ENCODE data around the gene GALNT5. TPM values are rescaled to one million over a fixed set of nuclear protein-coding genes. Genes with fewer than 3 reads are reported as not detected.
A peak's percentile ranks its signal among the peaks of the same experiment; 100 is the strongest.

The GALNT5 gene
- total and polyA plus RNA-seq, 10 of the 15 experiments (the other 5 are each of a cell fraction or from before 2014, with no cell fraction given) = under 0.01 to 0.25 (median 0.03) TPM; not detected in 4

DNA sequence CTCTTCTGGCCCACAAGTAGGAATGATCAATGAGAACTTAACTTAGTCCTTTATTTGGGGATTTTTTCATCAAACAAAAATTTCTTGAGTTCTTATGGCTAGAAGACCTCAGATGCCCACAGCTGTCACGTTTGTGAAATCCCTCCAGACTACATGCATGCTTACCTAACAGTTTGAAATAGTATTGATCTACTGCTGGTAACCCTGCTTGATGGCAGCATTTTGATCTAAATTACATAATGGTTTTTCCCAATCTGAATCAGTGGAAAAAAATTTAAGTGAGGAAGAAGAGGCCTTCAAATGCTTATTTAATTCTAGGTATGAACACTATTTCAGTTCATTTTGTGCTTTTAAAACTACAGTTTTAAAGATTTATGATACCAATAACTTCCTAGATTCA lies 54.2 kb downstream of the GALNT5 start (continued):
- no peak for TF ChIP-seq EZH2 (IDR thresholded peaks at IDR 0.05; ENCODE audit: borderline replicate concordance, control insufficient read depth, low read depth, low read length)
- no peak for TF ChIP-seq MTA3 (IDR thresholded peaks at IDR 0.05; ENCODE audit: borderline replicate concordance, low read length)
- no peak for TF ChIP-seq NR2C2 (IDR thresholded peaks at IDR 0.05; ENCODE audit: borderline replicate concordance, control insufficient read depth, insufficient read length, low read depth)

DNA sequence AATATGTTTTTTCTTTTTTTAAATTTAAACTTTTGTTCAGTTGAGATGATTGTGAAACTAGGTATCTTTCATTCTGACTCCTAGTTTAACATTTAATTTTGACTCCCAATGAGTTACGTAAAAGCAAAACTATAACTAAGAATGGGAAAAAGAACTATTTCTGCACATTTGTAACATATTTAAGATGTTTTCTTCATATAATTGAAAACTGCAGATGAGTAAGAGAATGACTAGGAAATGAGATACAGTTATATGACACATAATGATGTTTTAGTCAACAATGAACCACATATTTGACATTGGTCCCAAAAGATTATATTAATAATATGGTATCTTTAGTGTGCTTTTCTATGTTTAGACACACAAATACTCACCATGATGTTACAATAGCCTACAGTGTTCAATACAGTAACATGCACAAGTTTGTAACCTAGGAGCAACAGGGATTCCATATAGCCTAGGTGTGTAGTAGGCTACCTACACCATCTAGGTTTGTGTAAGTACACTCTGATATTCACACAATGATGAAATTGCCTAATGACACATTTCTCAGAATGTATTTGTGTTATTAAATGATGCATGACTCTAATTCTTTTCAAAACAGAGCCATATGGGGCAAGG lies 55.5 kb downstream of the GALNT5 start:
- in situ Hi-C loops (cut with MboI) = no loop called here
- Histone ChIP-seq H3K4me1 (ENCODE audit: control insufficient read depth, insufficient read depth, low read length) (no peaks in the 10 kb centered on the region), H3K79me2 (ENCODE audit: control insufficient read depth, insufficient read depth, low read length) (no peaks in the 10 kb centered on the region), H3K36me3 (ENCODE audit: control insufficient read depth in 2 of 2, insufficient read depth in 2 of 2, low read length in 1 of 2) (no peaks in the 10 kb centered on the region), H3K9ac (ENCODE audit: control insufficient read depth, insufficient read depth, low read length) (no peak overlapping the region), H2AFZ (ENCODE audit: control insufficient read depth, low read depth, low read length) (no peak overlapping the region), H3K9me3 (replicated peaks; ENCODE audit: control insufficient read depth, insufficient read depth, low read length) (no peaks in the 10 kb centered on the region), H3K4me3 (no peak overlapping the region), H3K27ac (ENCODE audit: control insufficient read depth, insufficient read depth) (no peak overlapping the region), H4K20me1 (ENCODE audit: control insufficient read depth, insufficient read depth) (no peaks in the 10 kb centered on the region), H3K4me2 (ENCODE audit: control insufficient read depth, insufficient read depth) (no peak overlapping the region), H3K27me3 (replicated peaks in 1 of 2; ENCODE audit: control insufficient read depth in 2 of 2, insufficient read depth in 2 of 2, low read length in 1 of 2) (no peaks in the 10 kb centered on the region)
- POLR2A ChIA-PET = no interaction called here
- intact Hi-C loops (cut with micrococcal nuclease; ENCODE audit: unreplicated experiment) = no loop called here
- WGBS (ENCODE audit: insufficient coverage, insufficient replicate concordance, low lambda C conversion rate, missing lambda C conversion rate) = 0% methylated on average over 1 of the region's 1 CpG
- BruUV-seq (replicated peaks) = no TSS peak
- FAIRE-seq (no peak), DNase-seq (ENCODE audit: low read depth, low spot score) (no peak), ATAC-seq (peak; percentile 68)
- CTCF ChIA-PET = interaction anchor here (1.0 to 4.9 kb wide), 3 partner anchors 10 to 272 kb away, joined by 3 to 59 read pairs (median 49); partner anchors contain the start of gene ERMN
- SMC1A ChIA-PET (ENCODE audit: uncharacterized antibody, unreplicated experiment) = interaction anchor here (1.9 to 3.1 kb wide), 2 partner anchors 13 to 15 kb away, joined by 4 to 8 read pairs; partner anchors contain the start of gene ERMN
- RAD21 ChIA-PET (ENCODE audit: unreplicated experiment) = interaction anchor here (1.4 to 1.6 kb wide), 2 partner anchors 8 to 10 kb away, joined by 3 to 6 read pairs; no protein-coding TSS in a partner anchor
- peak; percentile 35; the same call in 1 of the 2 replicates for TF ChIP-seq ZBED1 (IDR thresholded peaks at IDR 0.05; ENCODE audit: borderline replicate concordance)
- peak; percentile 71; the same call in 1 of the 2 replicates for TF ChIP-seq GABPA (IDR thresholded peaks at IDR 0.05; ENCODE audit: low read depth)
- no peak for TF ChIP-seq ZNF384 (IDR thresholded peaks at IDR 0.05; ENCODE audit: borderline replicate concordance, low read depth, low read length)
- peak; percentile 66; the same call in 1 of the 2 replicates for TF ChIP-seq RUNX3 (IDR thresholded peaks at IDR 0.05; ENCODE audit: low read length)
- TF ChIP-seq MEF2A (IDR thresholded peaks at IDR 0.05; ENCODE audit: insufficient read depth, low read depth, low read length) = peak; percentile 62; the same call in 1 of the 2 replicates
- TF ChIP-seq EZH2 (IDR thresholded peaks at IDR 0.05; ENCODE audit: borderline replicate concordance, control insufficient read depth, low read depth, low read length) = no peak
- TF ChIP-seq NFIC (IDR thresholded peaks at IDR 0.05; ENCODE audit: low read depth, low read length) = peak; percentile 98
- no peak for TF ChIP-seq KLF5 (IDR thresholded peaks at IDR 0.05; ENCODE audit: partially characterized antibody)
- TF ChIP-seq HDAC2 (IDR thresholded peaks at IDR 0.05) = no peak
- TF ChIP-seq, protein P1, sequence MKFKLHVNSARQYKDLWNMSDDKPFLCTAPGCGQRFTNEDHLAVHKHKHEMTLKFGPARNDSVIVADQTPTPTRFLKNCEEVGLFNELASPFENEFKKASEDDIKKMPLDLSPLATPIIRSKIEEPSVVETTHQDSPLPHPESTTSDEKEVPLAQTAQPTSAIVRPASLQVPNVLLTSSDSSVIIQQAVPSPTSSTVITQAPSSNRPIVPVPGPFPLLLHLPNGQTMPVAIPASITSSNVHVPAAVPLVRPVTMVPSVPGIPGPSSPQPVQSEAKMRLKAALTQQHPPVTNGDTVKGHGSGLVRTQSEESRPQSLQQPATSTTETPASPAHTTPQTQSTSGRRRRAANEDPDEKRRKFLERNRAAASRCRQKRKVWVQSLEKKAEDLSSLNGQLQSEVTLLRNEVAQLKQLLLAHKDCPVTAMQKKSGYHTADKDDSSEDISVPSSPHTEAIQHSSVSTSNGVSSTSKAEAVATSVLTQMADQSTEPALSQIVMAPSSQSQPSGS (IDR thresholded peaks at IDR 0.05; ENCODE audit: low read length) = peak; percentile 72
- no peak for TF ChIP-seq EED (IDR thresholded peaks at IDR 0.05; ENCODE audit: low read depth)
- no peak for TF ChIP-seq FOS (IDR thresholded peaks at IDR 0.05; ENCODE audit: borderline replicate concordance, extremely low read depth, insufficient read length)
- no peak for TF ChIP-seq TARDBP (IDR thresholded peaks at IDR 0.05; ENCODE audit: borderline replicate concordance)
- TF ChIP-seq KAT2A (conservative IDR thresholded peaks at IDR 0.05; ENCODE audit: control insufficient read depth, low read depth, low read length) = no peak
- TF ChIP-seq BCL11A (IDR thresholded peaks at IDR 0.05; ENCODE audit: low read depth, low read length) = no peak
- no peak for TF ChIP-seq POLR2AphosphoS2 (IDR thresholded peaks at IDR 0.05; ENCODE audit: low read depth, low read length)
- no peak for TF ChIP-seq CBX3 (IDR thresholded peaks at IDR 0.05; ENCODE audit: borderline replicate concordance, low read depth)
- no peak for TF ChIP-seq ZNF274 (IDR thresholded peaks at IDR 0.05; ENCODE audit: insufficient read depth, insufficient read length)
- 0 out of 4 replicates have a peak, but pooled peaks of 1 of the 2 experiments have one; percentile 35 for TF ChIP-seq IKZF2 (IDR thresholded peaks at IDR 0.05)
- TF ChIP-seq SMAD1 (IDR thresholded peaks at IDR 0.05; ENCODE audit: low read depth, partially characterized antibody) = no peak
- TF ChIP-seq ASH2L (IDR thresholded peaks at IDR 0.05; ENCODE audit: borderline replicate concordance, low read depth) = no peak
- TF ChIP-seq JUNB (IDR thresholded peaks at IDR 0.05) = peak; percentile 96
- peak; percentile 47; the same call in 1 of the 2 replicates for TF ChIP-seq TCF7 (IDR thresholded peaks at IDR 0.05; ENCODE audit: borderline replicate concordance)

Measured in GM12878 (cell line).